Occipital lobe (tissue), 2 donors: ENCODE results near the gene SLC26A4. TPM values are rescaled to one million over a fixed set of nuclear protein-coding genes. Genes with fewer than 3 reads are reported as not detected.
"Not testable (repeated sequence)": the region's sequence is repeated elsewhere in the genome, so short reads cannot be mapped to it uniquely, and the experiment has no call there.

Experiments
- DNase-seq: peaks from one replicate; lab custom pipeline; 2025; lab: John Stamatoyannopoulos, UW
- total RNA-seq: library from RNA; depleted of rRNA; stranded (reverse); fragments of >200 nt; gene quantifications from one replicate; pipeline ENCODE4 v1.2.3, GENCODE V29; 2014

Gene SLC26A4
- 15.3 TPM for total RNA-seq

- DNase-seq, result no peak
These were observed at the start of gene SLC26A4 for GRCh38 chr7:107660381-107661080. Gene SLC26A4 (plus strand): TSS chr7:107660828. CDS start chr7:107661642, 814 bp downstream.

GRCh38 chr7:107613439-107613838 lies 47.2 kb upstream of the SLC26A4 start:
- DNase-seq, result no peak

GRCh38 chr7:107613948-107614347 lies 46.7 kb upstream of the SLC26A4 start:
- DNase-seq, result no peak

- DNase-seq, result no peak
These were observed 46.2 kb upstream of the SLC26A4 start for GRCh38 chr7:107614425-107614824.

GRCh38 chr7:107615910-107616680 lies 44.5 kb upstream of the SLC26A4 start:
- DNase-seq, result no peak

GRCh38 chr7:107622429-107622828 lies 38.2 kb upstream of the SLC26A4 start:
- no peak for DNase-seq

- no peak for DNase-seq
These were observed 37.7 kb upstream of the SLC26A4 start for GRCh38 chr7:107622894-107623293.

- DNase-seq, result no peak
These were observed 33.6 kb upstream of the SLC26A4 start for GRCh38 chr7:107627002-107627401.

GRCh38 chr7:107628461-107629064 lies 32.1 kb upstream of the SLC26A4 start:
- no peak for DNase-seq

- no peak for DNase-seq
These were observed 30.3 kb upstream of the SLC26A4 start for GRCh38 chr7:107630342-107630741.

- no peak for DNase-seq
These were observed 28.8 kb upstream of the SLC26A4 start for GRCh38 chr7:107631588-107632491.

- no peak for DNase-seq
These were observed 28.1 kb upstream of the SLC26A4 start for GRCh38 chr7:107632492-107632865.

- no peak for DNase-seq
These were observed 22.0 kb upstream of the SLC26A4 start for GRCh38 chr7:107638594-107638993.

- not testable (repeated sequence) for DNase-seq
These were observed 21.6 kb upstream of the SLC26A4 start for GRCh38 chr7:107639070-107639469.

GRCh38 chr7:107641676-107642075 lies 19.0 kb upstream of the SLC26A4 start:
- no peak for DNase-seq

GRCh38 chr7:107642501-107642900 lies 18.1 kb upstream of the SLC26A4 start:
- DNase-seq, result no peak

- no peak for DNase-seq
These were observed 17.2 kb upstream of the SLC26A4 start for GRCh38 chr7:107643407-107643806.

- DNase-seq, result no peak
These were observed 16.7 kb upstream of the SLC26A4 start for GRCh38 chr7:107643938-107644308.

- DNase-seq, result peak; percentile 12
These were observed 16.2 kb upstream of the SLC26A4 start for GRCh38 chr7:107644309-107644974.

GRCh38 chr7:107652642-107653041 lies 8.0 kb upstream of the SLC26A4 start:
- no peak for DNase-seq

- DNase-seq, result no peak
These were observed 2.2 kb upstream of the SLC26A4 start for GRCh38 chr7:107658467-107658866.
